GM23248 (cell line): ENCODE data around the gene ZNRF1.

Experiments used
- EZH2 ChIP-seq: fragments of 200-600 bp; sonication (generic); IDR thresholded peaks from 2 replicates; pipeline ENCODE4 v1.6.1; 2018; ENCODE audit warnings: antibody characterized with exemption, mild to moderate bottlenecking; ENCODE audit not compliant: insufficient read depth, poor library complexity, severe bottlenecking
- EZH2phosphoT487 ChIP-seq: fragments of 200-600 bp; sonication (generic); IDR thresholded peaks from 2 replicates; pipeline ENCODE4 v1.6.1; 2018; ENCODE audit warnings: antibody characterized with exemption, moderate library complexity, mild to moderate bottlenecking, low read depth; ENCODE audit not compliant: insufficient read depth

- TF ChIP-seq EZH2phosphoT487 (no peak), EZH2 (no peak)
These were observed 23.7 kb downstream of the ZNRF1 start for GRCh38 chr16:75022567-75022966.
